K562 (cell line): ENCODE data around the gene SKA3. TPM values are rescaled to one million over a fixed set of nuclear protein-coding genes. Genes with fewer than 3 reads are reported as not detected.

ENCODE experiments used
- ATAC-seq: fragments of 200-7000 bp; cut with Tn5 transposase; 3 replicates; pipeline ENCODE4 v1.9.1; 2020; ENCODE audit warnings: moderate library complexity
- BruUV-seq: library from RNA; stranded (reverse); fragments of 400-500 nt; replicated peaks from 2 replicates; lab custom pipeline; 2021; lab: Mats Ljungman, UMichigan
- CTCF ChIA-PET: fragments of 300-600 bp; formaldehyde crosslinking; extraction: SDS; loops from one replicate; lab custom pipeline; 2021; ENCODE audit warnings: low intra/inter-chr PET ratio; lab: Yijun Ruan, JAX
- POLR2A ChIA-PET: fragments of 300-600, 350-650 bp; sonication (Branson Sonifier 250); formaldehyde crosslinking; extraction: SDS; loops from one replicate; lab custom pipeline; 2021; ENCODE audit warnings: antibody characterized with exemption, inconsistent platforms; lab: Yijun Ruan, JAX
- DNase-seq, 4 experiments: peaks; one replicate each; pipeline versions ENCODE4 v3.0.0 to v3.0.0-alpha.2; 2011 to 2018; ENCODE audit warnings: low spot score in 3 of 4, mixed read lengths in 3 of 4; ENCODE audit errors: extremely low read depth in 1 of 4
- FAIRE-seq: peaks from 2 replicates; lab custom pipeline; 2011; peaks lifted over from hg19 to GRCh38; lab: Jason Lieb, UNC
- H2AFZ ChIP-seq: 2 replicates; pipeline ENCODE4 v1.6.0; 2011; ENCODE audit warnings: low read depth, low read length, control low read depth, inconsistent platforms
- H3K27ac ChIP-seq: fragments of 200-600 bp; 3 replicates; pipeline ENCODE4 v1.8.0; 2011; ENCODE audit warnings: low read depth, mild to moderate bottlenecking, control low read depth, inconsistent platforms, low read length, moderate library complexity, mixed read lengths; ENCODE audit errors: extremely low read depth
- H3K27me3 ChIP-seq, 2 experiments: fragments of 300-600 bp in 1 of 2; 2 replicates in 1 of 2; 3 replicates in 1 of 2; pipeline versions ENCODE4 v1.6.0 to v1.8.0; 2011; ENCODE audit warnings: inconsistent platforms in 2 of 2, low read length in 2 of 2, mild to moderate bottlenecking in 1 of 2, mixed read lengths in 1 of 2, moderate library complexity in 1 of 2; ENCODE audit not compliant: control insufficient read depth in 2 of 2, insufficient read depth in 2 of 2
- H3K36me3 ChIP-seq: fragments of 300-600 bp; 3 replicates; pipeline ENCODE4 v1.8.0; 2011; ENCODE audit warnings: mild to moderate bottlenecking, low read length, inconsistent platforms; ENCODE audit not compliant: control insufficient read depth, insufficient read depth
- H3K4me1 ChIP-seq, 2 experiments: fragments of 200-600 bp in 1 of 2; replicated peaks in 1 of 2; 2 replicates in 1 of 2; 3 replicates in 1 of 2; pipeline versions ENCODE4 v1.5.1 to v1.8.0; 2011; ENCODE audit warnings: inconsistent platforms in 2 of 2, low read length in 2 of 2, mild to moderate bottlenecking in 1 of 2, mixed read lengths in 1 of 2, moderate library complexity in 1 of 2; ENCODE audit not compliant: control insufficient read depth in 2 of 2, insufficient read depth in 2 of 2
- H3K4me2 ChIP-seq: 2 replicates; pipeline ENCODE4 v1.6.1; 2011; ENCODE audit warnings: low read length, control low read depth, inconsistent platforms, mixed read lengths; ENCODE audit not compliant: insufficient read depth
- H3K4me3 ChIP-seq: fragments of 200-600 bp; sonication (generic), shearing (Covaris generic); 2 replicates; pipeline ENCODE4 v1.5.1; 2016; ENCODE audit warnings: control low read depth, inconsistent platforms
- H3K79me2 ChIP-seq: fragments of 200-600 bp; 3 replicates; pipeline ENCODE4 v1.8.0; 2011; ENCODE audit warnings: low read length, inconsistent platforms; ENCODE audit not compliant: control insufficient read depth, insufficient read depth
- H3K9ac ChIP-seq, 2 experiments: 2 replicates each; pipeline versions ENCODE4 v1.6.0 to v1.6.1; 2011; ENCODE audit warnings: low read depth in 2 of 2, low read length in 2 of 2, control low read depth in 1 of 2, inconsistent platforms in 1 of 2, mild to moderate bottlenecking in 1 of 2, mixed read lengths in 1 of 2; ENCODE audit not compliant: insufficient read depth in 1 of 2
- H3K9me1 ChIP-seq: one replicate; pipeline ENCODE4 v1.6.0; 2011; ENCODE audit warnings: inconsistent platforms, mild to moderate bottlenecking, low read length, moderate library complexity; ENCODE audit not compliant: control insufficient read depth, insufficient read depth
- H3K9me3 ChIP-seq: replicated peaks from 2 replicates; pipeline ENCODE4 v1.5.1; 2011; ENCODE audit warnings: low read depth, low read length, inconsistent platforms; ENCODE audit not compliant: control insufficient read depth, insufficient read depth
- H4K20me1 ChIP-seq: replicated peaks from 2 replicates; pipeline ENCODE4 v1.6.1; 2011; ENCODE audit warnings: low read length, inconsistent platforms, mixed read lengths; ENCODE audit not compliant: control insufficient read depth, insufficient read depth
- BCL6 ChIP-seq: fragments of 250-450 bp; sonication (Bioruptor Pico); IDR thresholded peaks from 2 replicates; pipeline ENCODE4 v1.4.0; 2020
- E2F6 ChIP-seq, 2 experiments: IDR thresholded peaks; 2 replicates each; pipeline ENCODE4 v1.6.1; 2011; ENCODE audit warnings: borderline replicate concordance in 1 of 2, control low read depth in 1 of 2, low read depth in 1 of 2, low read length in 1 of 2, mild to moderate bottlenecking in 1 of 2, mixed read lengths in 1 of 2, moderate library complexity in 1 of 2; ENCODE audit not compliant: insufficient read depth in 1 of 2, insufficient read length in 1 of 2, poor library complexity in 1 of 2, severe bottlenecking in 1 of 2; ENCODE audit errors: extremely low read depth in 1 of 2
- HDAC1 ChIP-seq, 2 experiments: fragments of 450-650 bp; IDR thresholded peaks; 2 replicates each; pipeline ENCODE4 v1.6.1; 2016 to 2017; ENCODE audit warnings: inconsistent platforms in 1 of 2, mild to moderate bottlenecking in 1 of 2, moderate library complexity in 1 of 2
- KDM5B ChIP-seq: fragments of 200-600 bp; sonication (generic); IDR thresholded peaks from 2 replicates; pipeline ENCODE4 v1.6.1; 2012; ENCODE audit warnings: low read depth, mild to moderate bottlenecking, moderate library complexity, low read length, control low read depth, inconsistent platforms; ENCODE audit not compliant: insufficient replicate concordance
- MBD2 ChIP-seq: sonication (generic); IDR thresholded peaks from 2 replicates; pipeline ENCODE4 v1.6.1; 2016; ENCODE audit warnings: low read depth, borderline replicate concordance
- PML ChIP-seq: IDR thresholded peaks from 2 replicates; pipeline ENCODE4 v1.6.1; 2012; ENCODE audit warnings: low read length, inconsistent platforms
- TBP ChIP-seq: optimal IDR thresholded peaks from 2 replicates; pipeline ENCODE3; 2011; ENCODE audit warnings: low read depth, low read length, improper control_type of control experiment
- VEZF1 ChIP-seq: fragments of 200-800 bp; sonication (Bioruptor generic); IDR thresholded peaks from 2 replicates; pipeline ENCODE4 v1.6.1; 2017; ENCODE audit warnings: missing genetic modification characterization, missing compliant biosample characterization
- YY1 ChIP-seq, 3 experiments: IDR thresholded peaks; 2 replicates each; pipeline ENCODE4 v1.6.1; 2011; ENCODE audit warnings: low read length in 2 of 3, mild to moderate bottlenecking in 2 of 3, moderate library complexity in 2 of 3, borderline replicate concordance in 1 of 3, control low read depth in 1 of 3, low read depth in 1 of 3; ENCODE audit not compliant: insufficient read depth in 3 of 3, insufficient replicate concordance in 2 of 3, control insufficient read depth in 1 of 3, insufficient read length in 1 of 3; ENCODE audit errors: extremely low read depth in 1 of 3
- ZBTB12 ChIP-seq: fragments of 250-450 bp; sonication (Bioruptor Pico); IDR thresholded peaks from 2 replicates; pipeline ENCODE4 v1.4.0; 2020
- ZFX ChIP-seq: sonication (generic); formaldehyde crosslinking; IDR thresholded peaks from 2 replicates; pipeline ENCODE4 v1.8.0; 2022; ENCODE audit warnings: mild to moderate bottlenecking, missing genetic modification reagents, moderate library complexity
- ZKSCAN3 ChIP-seq: fragments of 250-450 bp; sonication (Bioruptor Pico); IDR thresholded peaks from 2 replicates; pipeline ENCODE4 v1.4.0; 2020
- ZNF592 ChIP-seq: fragments of 450-650 bp; IDR thresholded peaks from 2 replicates; pipeline ENCODE4 v1.6.1; 2017; ENCODE audit warnings: antibody characterized with exemption, mild to moderate bottlenecking
- ZNF695 ChIP-seq: fragments of 450-650 bp; formaldehyde crosslinking; IDR thresholded peaks from 2 replicates; pipeline ENCODE4 v1.4.0; 2020; ENCODE audit warnings: mild to moderate bottlenecking, moderate library complexity
- WGBS: fragments of 100-300 bp; shearing (Covaris generic); methylation state at CpG from one replicate; pipeline ENCODE4 v1.1.6; 2016; ENCODE audit warnings: low coverage, mixed read lengths; ENCODE audit not compliant: insufficient coverage; ENCODE audit errors: missing lambda C conversion rate; 5-methylcytosine and 5-hydroxymethylcytosine counted together
- in situ Hi-C: fragments of 300-500 bp; cut with MboI; formaldehyde crosslinking; loops from 4 replicates; pipeline ENCODE4 v1.15.0; 2018; ENCODE audit warnings: inconsistent platforms, mixed read lengths
- intact Hi-C: fragments of 100-400 bp; cut with micrococcal nuclease; formaldehyde crosslinking; loops from 2 replicates; pipeline ENCODE4 v1.14.2; 2022
- polyA plus RNA-seq, 8 experiments: library from polyadenylated mRNA; depleted of rRNA in 4 of 8; stranded (reverse) in 5 of 8; unstranded in 3 of 8; fragments of >200 nt; fragmentation: Nextera tagmentation in 2 of 8; fragmentation: Illumina TruSeq in 1 of 8; extraction: Ambion mirVana in 2 of 8; extraction: Trizol in 1 of 8; gene quantifications; 2 replicates each; pipeline versions ENCODE4 v1.2.1 to v1.2.3, GENCODE V29; 2011 to 2014; ENCODE audit warnings: inconsistent platforms in 1 of 8, missing spikeins in 1 of 8
- total RNA-seq, 7 experiments: library from RNA; depleted of rRNA in 6 of 7; stranded (reverse); fragments of >200 nt in 6 of 7; fragmentation: Illumina TruSeq in 2 of 7; extraction: Trizol in 2 of 7; gene quantifications; 2 replicates each; pipeline versions ENCODE4 v1.2.1 to v1.2.3, GENCODE V29; 2011 to 2021; ENCODE audit warnings: low replicate concordance in 1 of 7

The SKA3 gene
- total and polyA plus RNA-seq, 9 of the 15 experiments (the other 6 are each of a cell fraction or from before 2014, with no cell fraction given) = 17.0 to 53.3 (median 29.9) TPM

- H3K4me1 ChIP-seq = peaks cover 6 to 8% of the 10 kb centered on the region in 2 experiments; a peak in 3 of 5 replicates
- peak overlapping the region; percentile 92 for H2AFZ ChIP-seq
- peak overlapping the region; percentile 98 for H3K9ac ChIP-seq
- DNase-seq (no peak), ATAC-seq (peak; percentile 59), FAIRE-seq (no peak)
- in situ Hi-C loops (no loop called here), intact Hi-C loops (no loop called here)
- CTCF ChIA-PET = no interaction called here
- no peaks in the 10 kb centered on the region for H3K9me3 ChIP-seq
- TSS peak; percentile 87 for BruUV-seq
- H3K9me1 ChIP-seq = no peaks in the 10 kb centered on the region
- H4K20me1 ChIP-seq = no peaks in the 10 kb centered on the region
- POLR2A ChIA-PET = interaction anchor here (0.5 to 3.0 kb wide), 6 partner anchors 10 to 235 kb away, joined by 3 to 20 read pairs (median 4); partner anchors contain the start of gene LATS2
- H3K79me2 ChIP-seq = peaks cover 58% of the 10 kb centered on the region
- no peaks in the 10 kb centered on the region for H3K27me3 ChIP-seq
- peak overlapping the region; percentile 94 for H3K27ac ChIP-seq
- peaks cover 16% of the 10 kb centered on the region; the same call in 2 of the 3 replicates for H3K36me3 ChIP-seq
- peak overlapping the region; percentile 91 for H3K4me2 ChIP-seq
- peak overlapping the region; percentile 83 for H3K4me3 ChIP-seq
- 0% methylated on average over 15 of the region's 26 CpGs for WGBS
- no peak for TF ChIP-seq ZBTB12
- no peak for TF ChIP-seq BCL6 (CRISPR knock-in tag)
- peak; percentile 66; the same call in 1 of the 2 replicates for TF ChIP-seq ZNF592
- no peak; the same call in 1 of the 2 replicates for TF ChIP-seq VEZF1 (CRISPR knock-in tag)
- peak; percentile 1 for TF ChIP-seq KDM5B
- no peak for TF ChIP-seq MBD2
- TF ChIP-seq TBP = no peak
- no peak; a peak in 1 of 4 replicates for TF ChIP-seq HDAC1 (IDR thresholded peaks at IDR 0.05)
- no peak for TF ChIP-seq ZNF695
- TF ChIP-seq PML = no peak
- peak; percentile 47 for TF ChIP-seq ZFX (CRISPR knock-in tag)
- TF ChIP-seq YY1 (IDR thresholded peaks at IDR 0.05; ENCODE audit: borderline replicate concordance in 1 of 3, control insufficient read depth in 1 of 3, extremely low read depth in 1 of 3, insufficient read depth in 3 of 3, insufficient read length in 1 of 3, insufficient replicate concordance in 2 of 3, low read depth in 1 of 3, low read length in 2 of 3) = peak in 1 of 3 experiments; percentile 5
- TF ChIP-seq E2F6 (IDR thresholded peaks at IDR 0.05; ENCODE audit: borderline replicate concordance in 1 of 2, extremely low read depth in 1 of 2, insufficient read depth in 1 of 2, insufficient read length in 1 of 2, low read depth in 1 of 2, low read length in 1 of 2, poor library complexity in 1 of 2, severe bottlenecking in 1 of 2) = peak; percentile 72 to 89
- TF ChIP-seq ZKSCAN3 (CRISPR knock-in tag) = no peak
These were observed 581 bp upstream of the SKA3 start for GRCh38 chr13:21176982-21177284.
